ENCODE results near the gene IFNGR1. TPM values are rescaled to one million over a fixed set of nuclear protein-coding genes. Genes with fewer than 3 reads are reported as not detected.
"Not testable (repeated sequence)": the region's sequence is repeated elsewhere in the genome, so short reads cannot be mapped to it uniquely, and the experiment has no call there.

Gene IFNGR1
- total RNA-seq, 1 donor from 2014 or later = 64.4 TPM

DNA sequence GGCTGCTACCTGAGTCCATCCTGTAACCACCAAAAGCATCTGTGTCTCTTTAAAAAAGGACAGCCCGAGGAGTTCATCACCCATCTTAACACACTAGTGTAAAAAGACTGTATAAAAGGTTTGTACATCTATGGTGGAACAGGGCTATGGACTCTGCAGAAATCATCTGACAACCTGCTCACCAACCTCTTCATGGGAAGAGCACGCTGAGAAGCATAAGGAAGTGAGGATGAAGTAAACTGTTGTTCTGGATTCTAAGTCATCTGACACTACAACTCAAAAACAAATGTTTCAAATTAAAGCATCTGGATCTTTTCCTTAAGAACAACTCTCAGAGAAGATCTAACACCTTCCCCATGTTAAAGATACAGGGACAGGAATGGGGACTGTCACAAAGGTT lies 5.4 kb downstream of the IFNGR1 start:
- DNase-seq (ENCODE audit: low read depth, low spot score) = no peak

DNA sequence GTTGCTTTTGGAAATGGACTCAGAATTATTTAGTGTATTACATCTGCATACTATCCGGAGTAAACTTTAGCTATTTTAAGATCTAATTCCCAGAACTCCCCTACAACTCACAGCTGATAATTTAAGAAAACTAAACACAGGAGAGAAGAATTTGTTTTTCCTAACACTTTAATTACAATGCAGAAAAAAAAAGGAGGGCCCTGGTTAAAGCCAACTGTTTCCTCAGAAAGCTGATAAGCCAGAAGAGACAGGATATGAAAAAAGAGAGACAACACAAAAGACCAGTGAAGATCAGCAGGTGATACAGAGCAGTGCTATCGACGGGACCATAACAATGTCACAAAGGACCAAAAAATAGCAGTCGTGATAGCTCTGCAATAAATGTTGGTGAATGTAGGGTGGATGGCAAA lies 5.8 kb downstream of the IFNGR1 start:
- DNase-seq (ENCODE audit: low read depth, low spot score) = peak; percentile 40

- DNase-seq (ENCODE audit: low read depth, low spot score) = no peak
Observed at GRCh38 chr6:137211910-137212309, 7.3 kb downstream of the IFNGR1 start.

DNA sequence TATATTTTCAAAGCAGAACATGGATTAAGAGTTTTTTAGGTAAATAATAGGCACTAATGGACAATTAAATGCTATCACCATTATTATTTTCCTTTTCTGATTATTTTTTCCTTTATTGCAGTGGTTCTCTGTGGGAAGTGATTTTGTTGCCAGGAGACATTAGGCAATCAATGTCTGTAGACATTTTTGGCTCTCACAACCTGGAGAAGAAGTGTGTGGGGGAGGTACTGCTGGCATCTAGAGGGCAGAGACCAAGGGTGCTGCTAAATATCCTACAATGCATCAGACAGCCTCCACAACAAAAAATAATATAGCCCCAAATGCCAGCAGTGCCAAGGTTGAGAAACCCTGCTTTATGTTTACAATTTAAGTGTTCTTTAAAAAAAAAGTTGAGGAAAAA lies 8.3 kb downstream of the IFNGR1 start:
- DNase-seq (ENCODE audit: low read depth, low spot score) = no peak

DNA sequence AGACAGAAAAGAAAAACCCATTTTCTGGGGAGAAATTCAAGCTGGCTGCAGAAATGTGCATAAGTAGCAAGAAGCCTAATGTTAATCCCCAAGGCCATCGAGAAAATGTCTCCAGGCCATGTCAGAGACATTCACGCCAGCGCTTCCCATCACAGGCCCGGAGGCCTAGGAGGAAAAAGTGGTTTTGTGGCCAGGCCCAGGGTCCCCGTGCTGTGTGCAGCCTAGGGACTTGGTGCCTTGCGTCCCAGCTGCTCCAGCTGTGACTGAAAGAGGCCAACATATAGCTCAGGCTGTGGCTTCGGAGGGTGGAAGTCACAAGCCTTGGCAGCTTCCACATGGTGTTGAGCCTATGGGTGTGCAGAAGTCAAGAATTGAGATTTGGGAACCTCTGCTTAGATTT lies 10.9 kb downstream of the IFNGR1 start:
- DNase-seq (ENCODE audit: low read depth, low spot score) = no peak

DNA sequence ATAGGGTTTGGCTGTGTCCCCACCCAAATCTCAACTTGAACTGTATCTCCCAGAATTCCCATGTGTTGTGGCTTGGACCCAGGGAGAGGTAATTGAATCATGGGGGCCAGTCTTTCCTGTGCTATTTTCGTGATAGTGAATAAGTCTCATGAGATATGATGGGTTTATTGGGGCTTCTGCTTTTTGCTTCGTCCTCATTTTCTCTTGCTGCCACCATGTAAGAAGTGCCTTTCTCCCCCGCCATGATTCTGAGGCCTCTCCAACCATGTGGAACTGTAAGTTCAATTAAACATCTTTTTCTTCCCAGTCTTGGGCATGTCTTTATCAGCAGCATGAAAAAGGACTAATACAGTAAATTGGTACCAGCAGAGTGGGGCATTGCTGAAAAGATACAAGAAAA lies 11.7 kb downstream of the IFNGR1 start:
- DNase-seq (ENCODE audit: low read depth, low spot score) = not testable (repeated sequence)

- no peak for DNase-seq (ENCODE audit: low read depth, low spot score)
Observed at GRCh38 chr6:137206577-137206976, 12.6 kb downstream of the IFNGR1 start.

DNA sequence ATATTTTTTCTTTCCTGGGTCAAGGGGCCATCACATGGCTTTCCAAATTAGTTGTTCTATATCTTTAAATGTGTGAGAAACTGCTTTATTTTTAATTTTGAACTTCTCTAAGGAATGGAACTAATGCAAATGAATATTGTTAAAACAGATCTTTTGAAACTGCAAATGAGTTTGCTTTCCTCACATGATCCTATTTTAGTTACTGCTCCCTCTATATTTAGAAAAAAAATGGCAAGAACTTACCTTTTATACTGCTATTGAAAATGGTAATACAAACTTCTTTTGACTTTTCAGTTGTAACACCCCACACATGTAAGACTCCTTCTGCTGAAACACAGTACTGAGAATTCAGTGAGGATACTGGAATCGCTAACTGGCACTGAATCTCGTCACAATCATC lies 15.9 kb downstream of the IFNGR1 start:
- no peak for DNase-seq (ENCODE audit: low read depth, low spot score)

DNA sequence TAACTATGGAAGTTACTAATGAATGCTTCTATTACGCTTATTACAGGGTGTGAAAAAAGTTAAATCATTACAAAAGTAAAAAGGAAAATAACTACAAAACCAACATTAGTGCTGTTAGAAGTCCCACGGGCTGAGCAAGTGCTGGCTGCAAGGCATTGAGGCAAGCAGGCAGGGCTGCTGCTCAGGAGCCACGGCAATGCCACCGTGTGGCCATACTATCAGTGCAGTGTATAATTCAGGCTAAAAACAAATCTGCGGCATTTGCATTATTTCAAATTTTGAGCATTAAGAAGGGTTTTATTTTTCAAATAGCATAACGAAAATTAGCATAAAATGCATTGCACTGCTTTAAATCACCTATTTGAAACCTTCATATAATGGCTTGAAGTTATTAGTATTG lies 17.1 kb downstream of the IFNGR1 start:
- DNase-seq (ENCODE audit: low read depth, low spot score) = no peak

- DNase-seq (ENCODE audit: low read depth, low spot score) = no peak
Observed at GRCh38 chr6:137201006-137201405, 18.2 kb downstream of the IFNGR1 start.

- no peak for DNase-seq (ENCODE audit: low read depth, low spot score)
Observed at GRCh38 chr6:137200288-137200687, 18.9 kb downstream of the IFNGR1 start.

- DNase-seq (ENCODE audit: low read depth, low spot score) = no peak
Observed at GRCh38 chr6:137197684-137198645, 21.2 kb downstream of the IFNGR1 start.

DNA sequence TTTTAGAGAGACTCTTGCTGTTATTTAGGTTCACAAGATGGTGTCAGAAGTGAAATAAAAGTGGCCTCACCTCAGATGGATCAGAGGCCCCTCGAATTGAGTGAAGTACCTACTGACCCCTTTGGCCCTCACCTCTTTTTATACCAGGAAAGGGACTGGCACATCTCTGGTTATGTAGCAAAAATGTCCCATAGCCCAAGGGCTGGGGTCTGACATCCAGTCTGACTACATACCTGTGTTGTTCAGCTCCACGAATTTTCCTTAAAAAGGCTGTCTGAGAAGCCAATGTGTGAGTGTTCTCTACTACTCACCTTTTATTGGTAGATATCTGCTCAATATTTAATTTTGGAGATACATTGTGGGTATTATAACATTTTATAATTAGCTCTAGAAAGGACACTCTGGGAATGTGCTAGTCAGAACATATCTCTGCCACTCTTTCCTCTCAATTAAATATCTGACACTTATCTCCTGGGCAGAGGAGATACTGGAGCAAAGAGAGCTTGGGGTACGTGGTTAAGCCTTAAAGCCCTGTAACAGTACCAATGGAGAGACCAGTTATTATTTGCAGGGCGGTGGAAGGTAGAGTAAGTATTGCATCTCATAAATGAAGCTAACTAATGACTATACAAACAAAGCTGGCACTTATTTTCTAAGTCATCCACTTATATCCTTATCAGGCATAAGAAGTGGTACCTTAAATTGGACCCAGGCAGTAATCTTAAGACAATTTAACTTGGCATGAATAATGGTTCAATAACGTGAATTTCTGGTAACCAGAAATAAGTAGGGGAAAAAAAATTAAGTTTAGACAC lies 25.7 kb downstream of the IFNGR1 start:
- DNase-seq (ENCODE audit: low read depth, low spot score) = no peak

DNA sequence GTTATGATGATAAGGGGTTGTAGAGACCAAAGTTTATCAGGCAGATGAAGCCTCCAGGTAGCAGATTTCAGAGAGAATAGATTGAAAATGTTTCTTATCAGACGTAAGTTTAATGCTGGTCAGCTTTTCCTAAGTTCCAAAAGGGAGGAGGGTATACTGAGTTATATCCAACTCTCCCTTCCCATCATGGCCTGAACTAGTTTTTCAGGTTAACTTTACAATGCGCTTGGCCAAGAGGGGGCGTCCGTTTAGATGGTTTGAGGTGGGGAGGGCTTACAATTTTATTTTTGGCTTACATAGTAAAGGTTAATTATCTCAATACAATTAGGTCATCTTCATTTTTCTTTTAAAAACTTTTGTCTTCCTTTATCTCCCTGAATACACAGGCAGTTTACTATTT lies 26.4 kb downstream of the IFNGR1 start:
- no peak for DNase-seq (ENCODE audit: low read depth, low spot score)

GRCh38 chr6:137191670-137192069 lies 27.5 kb downstream of the IFNGR1 start:
- DNase-seq (ENCODE audit: low read depth, low spot score) = no peak

DNA sequence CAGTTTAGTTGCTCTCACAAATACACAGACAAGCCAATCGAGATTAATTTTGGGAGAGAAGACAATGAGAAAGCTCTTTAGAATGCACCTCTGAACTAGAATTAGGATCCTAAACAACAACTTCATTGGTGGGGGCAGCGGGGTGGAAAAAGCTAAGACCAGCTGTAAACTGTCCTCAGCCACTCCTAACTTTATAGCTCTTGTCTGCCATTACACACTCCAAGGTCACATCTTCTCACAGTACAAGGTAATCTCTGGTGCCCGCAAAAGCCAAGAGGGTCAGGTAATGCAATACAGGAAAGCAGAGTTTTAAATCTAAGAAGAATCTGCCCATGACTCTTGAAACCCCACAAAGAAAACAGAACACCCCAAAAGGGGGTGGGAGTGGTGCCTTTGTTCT lies 27.9 kb downstream of the IFNGR1 start:
- DNase-seq (ENCODE audit: low read depth, low spot score) = no peak

DNA sequence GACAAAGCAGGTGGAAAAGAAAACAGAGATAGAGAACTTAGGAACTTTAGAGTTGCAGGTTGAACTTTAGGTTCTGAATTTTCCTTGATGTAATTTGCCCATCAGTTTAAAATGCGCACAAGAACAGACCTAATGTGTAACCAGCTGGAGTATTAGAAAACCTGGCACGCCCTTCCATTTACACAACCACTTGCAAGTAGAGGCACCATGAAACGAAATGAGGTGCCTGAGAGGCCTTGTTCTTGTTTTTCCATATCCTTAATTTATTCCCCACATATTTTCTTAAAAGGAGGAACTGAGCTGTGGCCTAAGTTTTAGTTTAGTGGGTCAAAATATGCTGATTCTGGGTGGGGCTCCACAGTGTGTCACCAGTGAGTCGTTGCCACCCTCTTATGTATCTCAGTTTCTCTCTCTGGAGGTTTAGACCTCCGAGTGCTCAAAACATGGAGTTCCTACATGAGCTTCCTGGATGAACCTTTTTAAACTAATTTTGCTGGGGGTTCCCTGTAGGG lies 28.5 kb downstream of the IFNGR1 start:
- DNase-seq (ENCODE audit: low read depth, low spot score) = no peak

DNA sequence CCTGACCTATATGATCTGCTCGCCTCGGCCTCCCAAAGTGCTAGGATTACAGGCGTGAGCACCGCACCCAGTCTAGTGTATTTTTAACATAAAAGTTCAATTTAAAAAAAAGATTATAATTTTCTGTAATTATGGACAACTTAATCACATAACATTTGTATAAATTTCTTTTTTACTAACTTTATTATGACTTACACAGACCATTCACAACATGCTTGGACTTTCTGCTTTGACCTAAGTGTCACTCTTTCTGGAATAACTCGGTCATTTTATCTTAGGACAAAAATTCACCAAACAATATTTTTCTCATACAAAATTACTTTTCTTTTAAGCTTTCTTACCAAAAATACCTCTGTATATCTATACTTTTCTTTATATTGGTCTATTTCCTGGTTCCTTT lies 30.3 kb downstream of the IFNGR1 start:
- no peak for DNase-seq (ENCODE audit: low read depth, low spot score)

DNA sequence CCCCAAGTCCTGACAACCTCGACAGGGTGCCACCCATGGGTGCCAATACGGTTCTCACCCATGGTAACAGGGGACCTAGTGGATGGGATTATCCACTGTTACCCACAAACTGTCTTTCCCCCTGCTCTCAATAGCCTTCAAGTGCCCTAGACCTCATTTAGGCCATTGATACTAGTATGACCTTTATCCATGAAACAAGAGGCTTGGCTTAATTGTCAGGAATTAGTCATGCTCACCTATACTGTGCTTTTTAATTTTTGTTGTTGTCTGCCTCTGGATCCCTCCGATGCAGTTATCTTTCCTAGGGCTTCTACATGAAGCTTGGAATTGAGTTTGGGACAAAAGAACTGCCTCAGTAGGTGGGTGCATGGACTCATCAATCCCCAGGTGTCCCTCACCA lies 33.9 kb downstream of the IFNGR1 start:
- DNase-seq (ENCODE audit: low read depth, low spot score) = no peak

- DNase-seq (ENCODE audit: low read depth, low spot score) = no peak
Observed at GRCh38 chr6:137182654-137183073, 36.5 kb downstream of the IFNGR1 start.

GRCh38 chr6:137181891-137182653 lies 37.1 kb downstream of the IFNGR1 start:
- DNase-seq (ENCODE audit: low read depth, low spot score) = no peak

Measured in pulmonary artery endothelial cell (primary cell).